HG03439 (cell line): ENCODE measurements around the gene SLC26A9.

Source experiments
- ATAC-seq: cut with Tn5 transposase; IDR thresholded peaks from one replicate; pipeline ENCODE4 v1.9.1; 2021; ENCODE audit warnings: mild to moderate bottlenecking, moderate library complexity; ENCODE audit not compliant: unreplicated experiment

Gene SLC26A9

GRCh38 chr1:205950280-205950679, 7.0 kb upstream of the SLC26A9 start:
- no peak for ATAC-seq

GRCh38 chr1:205949753-205950152, 6.5 kb upstream of the SLC26A9 start:
- no peak for ATAC-seq

- no peak for ATAC-seq
Measured at GRCh38 chr1:205948886-205949285, 5.6 kb upstream of the SLC26A9 start.

GRCh38 chr1:205948039-205948438, 4.8 kb upstream of the SLC26A9 start:
- no peak for ATAC-seq

- ATAC-seq: no peak
Measured at GRCh38 chr1:205947024-205947423, 3.8 kb upstream of the SLC26A9 start.

- ATAC-seq: no peak
Measured at GRCh38 chr1:205945069-205945468, 1.8 kb upstream of the SLC26A9 start.

- no peak for ATAC-seq
Measured at GRCh38 chr1:205944525-205944924, 1.3 kb upstream of the SLC26A9 start.

- no peak for ATAC-seq
Measured at GRCh38 chr1:205942631-205943159, 561 bp downstream of the SLC26A9 start.

GRCh38 chr1:205940710-205941109, 2.5 kb downstream of the SLC26A9 start:
- no peak for ATAC-seq

GRCh38 chr1:205939690-205940330, 3.4 kb downstream of the SLC26A9 start:
- ATAC-seq: no peak

- no peak for ATAC-seq
Measured at GRCh38 chr1:205938682-205939081, 4.6 kb downstream of the SLC26A9 start.

- no peak for ATAC-seq
Measured at GRCh38 chr1:205936846-205937586, 6.2 kb downstream of the SLC26A9 start.

GRCh38 chr1:205936311-205936710, 6.9 kb downstream of the SLC26A9 start:
- no peak for ATAC-seq

- no peak for ATAC-seq
Measured at GRCh38 chr1:205935869-205936268, 7.4 kb downstream of the SLC26A9 start.

GRCh38 chr1:205934788-205935187, 8.5 kb downstream of the SLC26A9 start:
- ATAC-seq: no peak

GRCh38 chr1:205933671-205934618, 9.3 kb downstream of the SLC26A9 start:
- no peak for ATAC-seq

GRCh38 chr1:205932776-205933175, 10.5 kb downstream of the SLC26A9 start:
- no peak for ATAC-seq

GRCh38 chr1:205930799-205931281, 12.4 kb downstream of the SLC26A9 start:
- no peak for ATAC-seq

GRCh38 chr1:205930195-205930577, 13.1 kb downstream of the SLC26A9 start:
- no peak for ATAC-seq

- ATAC-seq: no peak
Measured at GRCh38 chr1:205929496-205930194, 13.6 kb downstream of the SLC26A9 start.
